Epidermal melanocyte (primary cell): ENCODE data around the gene TRPC1.
"Not testable (repeated sequence)": the region's sequence is repeated elsewhere in the genome, so short reads cannot be mapped to it uniquely, and the experiment has no call there.

Experiments
- DNase-seq: peaks from one replicate; pipeline ENCODE4 v3.0.0; 2011; ENCODE audit warnings: low spot score; ENCODE audit not compliant: insufficient read length

TRPC1 gene

GRCh38 chr3:142723968-142724681 is at the start of gene TRPC1:
TSS of gene TRPC1 (plus strand) at chr3:142724034. CDS start at chr3:142724560, 526 bp downstream.
- peak; percentile 94 for DNase-seq

- DNase-seq: no peak
Observed at GRCh38 chr3:142676151-142676550, 47.7 kb upstream of the TRPC1 start.

GRCh38 chr3:142680710-142681109 is 43.1 kb upstream of the TRPC1 start:
- no peak for DNase-seq

DNA sequence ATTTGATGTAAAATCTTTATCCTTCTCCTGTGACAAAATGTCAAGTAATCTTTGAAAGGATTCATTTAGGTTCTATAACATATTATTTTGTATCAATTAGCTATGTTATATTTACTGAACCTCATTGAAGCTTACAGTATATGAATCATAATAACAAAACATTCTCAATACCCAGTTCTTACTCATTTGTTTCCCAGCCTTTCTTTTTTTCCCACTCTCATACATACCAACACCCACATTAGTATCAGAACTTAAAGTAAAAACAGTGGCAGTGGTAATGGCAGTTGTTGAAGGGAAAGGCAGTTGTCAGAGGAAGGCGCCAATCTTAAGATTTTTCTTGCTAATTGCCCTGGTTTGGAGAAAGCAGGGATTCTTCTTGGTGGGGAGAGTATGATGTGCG is 33.2 kb upstream of the TRPC1 start:
- DNase-seq: no peak

DNA sequence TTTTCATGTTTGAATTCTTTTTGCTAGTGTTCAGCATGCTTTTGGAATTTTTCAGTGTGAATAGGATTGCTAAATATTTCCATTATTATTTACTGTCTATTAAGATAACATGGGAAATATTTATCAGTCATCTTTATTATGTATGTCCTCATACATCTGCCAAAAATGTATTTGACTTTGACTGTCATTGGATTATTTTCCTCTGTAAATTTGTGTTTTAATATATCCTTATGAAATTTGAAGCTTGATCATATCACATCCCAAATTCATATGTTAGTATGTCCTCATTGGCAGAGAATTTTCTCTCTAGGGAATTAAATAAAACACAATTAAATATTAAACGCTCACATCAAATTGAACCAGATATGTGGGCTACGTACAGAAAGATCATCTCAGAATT is 32.3 kb upstream of the TRPC1 start:
- no peak for DNase-seq

DNA sequence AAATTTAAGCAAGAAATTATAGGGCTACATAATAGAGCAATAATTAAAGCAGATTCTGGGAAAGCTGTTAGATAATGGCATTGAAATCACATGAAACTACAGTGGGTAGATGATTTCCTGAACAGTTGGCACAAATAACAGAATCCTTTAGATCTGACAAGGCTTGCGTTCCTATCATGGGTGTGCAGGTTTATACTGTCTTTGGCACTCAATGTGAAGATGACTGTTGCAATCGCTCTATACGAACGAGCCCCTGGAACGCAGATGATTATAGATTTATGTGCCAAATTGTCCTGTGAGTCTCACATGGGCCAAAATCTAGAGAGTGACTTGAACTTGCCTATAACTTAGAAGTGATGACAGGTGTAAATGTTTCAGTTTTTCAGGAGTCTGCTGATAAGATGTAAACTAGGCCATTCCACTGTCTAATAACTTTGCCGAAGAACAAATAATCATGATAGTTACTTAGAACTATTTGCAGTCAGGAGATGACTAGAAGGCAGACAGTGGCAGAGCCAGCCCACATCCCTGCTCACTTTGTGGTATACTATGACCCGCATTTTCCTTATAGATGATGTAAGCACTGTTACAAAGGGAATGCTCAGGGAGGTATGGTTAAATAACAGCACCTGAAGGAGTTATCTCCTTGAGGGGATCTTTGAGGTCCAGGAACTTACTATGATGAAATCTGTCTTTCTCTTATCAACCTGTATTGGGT is 30.5 kb upstream of the TRPC1 start:
- DNase-seq: no peak

- DNase-seq: no peak
Observed at GRCh38 chr3:142694225-142694624, 29.6 kb upstream of the TRPC1 start.

DNA sequence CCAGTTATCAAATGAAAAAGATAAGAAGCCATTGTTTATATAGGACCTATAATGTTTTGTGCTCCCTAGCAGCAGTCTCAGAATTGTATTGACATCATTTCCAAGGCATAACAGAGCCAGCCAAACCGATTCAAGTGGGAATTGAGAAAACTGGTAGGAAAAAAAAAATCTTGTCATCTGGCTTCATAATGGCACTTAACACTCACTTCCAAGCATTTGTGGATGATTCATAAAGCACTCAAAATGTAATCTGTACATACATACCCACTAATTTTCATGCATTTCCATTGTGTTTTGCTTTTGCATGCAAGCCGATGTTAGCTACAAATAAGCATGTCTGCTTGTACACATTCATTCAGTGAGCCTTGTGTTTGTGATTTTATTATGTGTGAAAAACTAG is 18.6 kb upstream of the TRPC1 start:
- DNase-seq: no peak

GRCh38 chr3:142706321-142707127 is 17.3 kb upstream of the TRPC1 start:
- DNase-seq: no peak

DNA sequence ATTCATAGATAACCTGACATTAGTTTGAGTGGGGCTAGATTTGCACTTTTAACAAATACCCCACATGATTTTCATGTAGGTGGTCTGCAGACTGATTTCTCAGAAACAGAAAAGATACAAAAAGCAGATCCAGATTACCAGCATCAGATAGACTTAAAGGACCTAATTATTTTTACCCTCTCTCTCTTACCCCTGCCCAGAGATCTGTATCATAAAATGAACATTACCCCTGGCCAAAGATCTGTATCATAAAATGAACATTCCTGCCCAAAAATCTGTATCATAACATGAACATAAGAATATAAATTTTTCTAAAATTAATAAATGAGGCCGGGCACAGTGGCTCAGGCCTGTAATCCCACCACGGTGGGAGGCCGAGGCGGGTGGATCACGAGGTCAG is 14.6 kb upstream of the TRPC1 start:
- no peak for DNase-seq

DNA sequence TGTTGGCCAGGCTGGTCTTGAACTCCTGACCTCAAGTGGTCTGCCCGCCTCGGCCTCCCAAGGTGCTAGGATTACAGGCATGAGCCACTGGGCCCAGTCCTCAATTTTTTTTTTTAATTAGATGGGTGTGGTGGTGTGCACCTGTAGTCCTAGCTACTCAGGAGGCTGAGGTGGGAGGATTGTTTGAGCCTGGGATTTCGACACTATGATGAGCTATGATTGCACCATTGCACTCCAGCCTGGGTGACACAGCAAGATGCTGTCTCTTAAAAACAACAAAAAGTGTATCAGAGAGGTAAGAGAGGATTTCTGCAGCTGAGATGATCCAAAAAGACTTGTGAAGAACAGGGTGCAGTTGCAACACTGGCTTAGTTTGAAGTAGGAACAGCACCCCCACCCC is 9.0 kb upstream of the TRPC1 start:
- not testable (repeated sequence) for DNase-seq

- DNase-seq: no peak
Observed at GRCh38 chr3:142716102-142716501, 7.7 kb upstream of the TRPC1 start.

GRCh38 chr3:142723665-142723967 is 218 bp upstream of the TRPC1 start:
- no peak for DNase-seq

- no peak for DNase-seq
Observed at GRCh38 chr3:142724682-142725356, 985 bp downstream of the TRPC1 start.

DNA sequence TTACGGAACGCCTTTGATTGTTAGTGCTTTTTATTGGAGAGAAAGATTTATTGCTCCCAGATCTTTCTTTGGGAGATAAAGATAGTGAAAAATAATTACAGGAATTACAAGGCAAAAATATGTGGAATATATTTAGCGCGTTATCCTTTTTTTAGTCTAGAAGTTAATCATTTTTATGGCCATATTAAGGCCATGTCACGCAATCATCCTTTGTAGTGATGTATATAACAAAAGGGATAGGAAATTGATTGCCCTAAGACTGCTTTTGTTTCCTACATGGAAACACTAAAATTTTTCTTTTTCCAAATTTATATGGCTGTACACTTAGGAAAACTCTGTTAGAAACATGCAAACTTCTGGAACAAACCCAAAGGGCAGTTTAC is 1.5 kb downstream of the TRPC1 start:
- no peak for DNase-seq

- no peak for DNase-seq
Observed at GRCh38 chr3:142726017-142726416, 2.2 kb downstream of the TRPC1 start.

DNA sequence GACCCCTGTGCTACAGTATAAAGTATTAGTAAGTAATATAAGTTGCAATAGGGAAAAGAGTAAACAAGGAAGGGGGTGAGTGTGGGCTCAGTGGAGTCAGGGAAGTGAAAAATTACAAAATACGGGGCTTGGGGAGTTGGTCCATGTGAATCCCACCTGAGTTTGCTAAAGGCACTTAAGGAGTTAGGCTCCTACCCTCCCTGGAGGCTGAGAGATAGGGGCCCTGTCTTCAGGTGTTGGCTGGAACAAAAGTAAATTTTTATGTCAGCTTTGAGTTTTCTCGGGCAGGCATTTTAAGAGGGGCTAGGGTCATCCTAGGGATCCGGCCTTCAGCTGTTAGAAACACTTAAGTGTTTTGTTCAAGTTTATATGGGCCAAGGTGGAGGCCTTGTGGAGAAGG is 8.2 kb downstream of the TRPC1 start:
- DNase-seq: no peak

- DNase-seq: no peak
Observed at GRCh38 chr3:142734834-142735233, 11.0 kb downstream of the TRPC1 start.

DNA sequence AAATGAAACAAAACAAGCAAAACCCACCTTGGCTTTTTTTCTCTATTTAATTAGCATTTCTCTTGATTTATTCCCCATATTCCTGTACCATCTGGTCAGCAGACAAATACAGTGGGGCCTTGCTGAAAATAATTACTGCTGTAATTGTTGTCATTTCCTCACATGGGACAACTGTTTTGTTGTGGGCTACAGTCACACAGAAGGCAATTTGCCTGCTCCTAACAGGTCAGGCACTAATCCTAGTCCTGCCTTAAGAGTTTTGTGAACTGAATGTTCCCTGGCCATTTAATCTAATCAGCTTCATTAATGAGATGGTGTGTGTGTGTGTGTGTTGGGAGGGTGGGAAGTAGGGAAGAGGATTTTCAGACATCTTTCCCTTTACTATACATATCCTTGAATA is 11.6 kb downstream of the TRPC1 start:
- no peak for DNase-seq

- no peak for DNase-seq
Observed at GRCh38 chr3:142738396-142738795, 14.6 kb downstream of the TRPC1 start.

DNA sequence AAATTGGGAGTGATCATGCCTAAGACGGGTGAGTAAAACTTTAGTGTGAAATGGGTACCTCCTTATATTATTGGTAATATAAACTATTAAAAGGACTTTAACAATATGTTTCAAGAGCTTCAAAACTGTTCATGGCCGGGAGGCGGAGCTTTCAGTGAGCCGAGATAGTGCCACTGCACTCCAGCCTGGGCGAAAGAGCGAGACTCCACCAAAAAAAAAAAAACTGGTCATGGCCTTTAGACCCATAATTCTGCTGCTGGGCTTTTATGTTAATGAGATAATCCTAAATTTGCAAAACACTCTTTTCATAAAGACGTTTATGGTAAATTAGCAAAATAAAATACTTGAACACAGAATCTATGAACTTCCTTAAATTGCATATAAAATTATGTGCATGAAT is 22.8 kb downstream of the TRPC1 start:
- no peak for DNase-seq

DNA sequence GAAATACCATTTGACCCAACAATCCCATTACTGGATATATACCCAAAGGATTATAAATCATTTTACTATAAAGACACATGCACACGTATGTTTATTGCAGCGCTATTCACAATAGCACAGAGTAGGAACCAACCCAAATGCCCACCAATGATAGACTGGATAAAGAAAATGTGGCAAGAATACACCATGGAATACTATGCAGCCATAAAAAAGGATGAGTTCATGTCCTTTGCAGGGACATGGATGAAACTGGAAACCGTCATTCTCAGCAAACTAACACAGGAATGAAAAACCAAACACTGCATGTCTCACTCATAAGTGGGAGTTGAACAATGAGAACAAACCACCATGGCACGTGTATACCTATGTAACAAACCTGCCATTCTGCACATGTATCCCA is 26.7 kb downstream of the TRPC1 start:
- DNase-seq: not testable (repeated sequence)
